ENCODE data around the gene CRKL.
A peak's percentile ranks its signal among the peaks of the same experiment; 100 is the strongest.
"Not testable (repeated sequence)": the region's sequence is repeated elsewhere in the genome, so short reads cannot be mapped to it uniquely, and the experiment has no call there.

Gene CRKL

DNA sequence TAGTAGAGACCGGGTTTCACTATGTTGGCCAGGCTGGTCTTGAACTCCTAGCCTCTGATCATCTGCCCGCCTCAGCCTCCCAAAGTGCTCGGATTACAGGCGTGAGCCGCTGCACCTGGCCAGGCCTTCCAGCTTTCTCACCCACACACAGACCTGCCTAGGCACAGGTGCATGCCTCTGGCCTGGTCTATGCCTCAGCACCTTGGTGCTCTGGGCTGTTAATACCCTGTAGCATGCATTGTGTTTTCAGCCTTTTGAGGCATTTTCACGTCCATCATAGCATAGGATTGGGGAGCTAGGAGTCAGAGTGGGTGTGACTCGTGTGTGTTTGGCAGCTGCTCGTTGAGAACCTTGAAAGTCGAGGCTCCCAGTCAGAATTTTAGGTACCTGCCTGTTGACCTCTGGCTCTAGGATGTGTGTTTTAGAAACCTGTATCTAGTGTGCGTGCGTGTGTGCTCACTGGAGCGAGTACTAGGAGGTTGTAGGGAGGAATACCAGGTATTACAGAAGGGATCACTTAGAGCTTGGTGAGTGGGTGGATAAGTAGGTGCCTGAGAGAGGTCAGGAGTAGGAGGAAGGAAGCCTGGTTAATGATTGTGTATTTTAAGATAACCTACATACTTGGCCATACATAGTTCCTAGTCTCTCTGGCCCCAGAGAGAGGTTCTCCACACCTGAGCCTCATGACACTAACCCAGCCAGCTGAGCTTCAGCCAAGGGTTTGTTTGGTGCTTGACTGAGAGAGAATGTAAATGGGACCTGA, 20.0 kb downstream of the CRKL start:
- Mint-ChIP-seq H3K9me3 (no peaks in the 10 kb centered on the region), H3K27me3 (ENCODE audit: low read depth) (no peaks in the 10 kb centered on the region), H3K27ac (peak overlapping the region in 1 of 3 experiments; percentile 6), H3K36me3 (ENCODE audit: low read depth) (peaks cover 57% of the 10 kb centered on the region), H3K4me3 (no peak overlapping the region), H3K4me1 (peaks cover 35% of the 10 kb centered on the region)
- TF ChIP-seq, protein P1, sequence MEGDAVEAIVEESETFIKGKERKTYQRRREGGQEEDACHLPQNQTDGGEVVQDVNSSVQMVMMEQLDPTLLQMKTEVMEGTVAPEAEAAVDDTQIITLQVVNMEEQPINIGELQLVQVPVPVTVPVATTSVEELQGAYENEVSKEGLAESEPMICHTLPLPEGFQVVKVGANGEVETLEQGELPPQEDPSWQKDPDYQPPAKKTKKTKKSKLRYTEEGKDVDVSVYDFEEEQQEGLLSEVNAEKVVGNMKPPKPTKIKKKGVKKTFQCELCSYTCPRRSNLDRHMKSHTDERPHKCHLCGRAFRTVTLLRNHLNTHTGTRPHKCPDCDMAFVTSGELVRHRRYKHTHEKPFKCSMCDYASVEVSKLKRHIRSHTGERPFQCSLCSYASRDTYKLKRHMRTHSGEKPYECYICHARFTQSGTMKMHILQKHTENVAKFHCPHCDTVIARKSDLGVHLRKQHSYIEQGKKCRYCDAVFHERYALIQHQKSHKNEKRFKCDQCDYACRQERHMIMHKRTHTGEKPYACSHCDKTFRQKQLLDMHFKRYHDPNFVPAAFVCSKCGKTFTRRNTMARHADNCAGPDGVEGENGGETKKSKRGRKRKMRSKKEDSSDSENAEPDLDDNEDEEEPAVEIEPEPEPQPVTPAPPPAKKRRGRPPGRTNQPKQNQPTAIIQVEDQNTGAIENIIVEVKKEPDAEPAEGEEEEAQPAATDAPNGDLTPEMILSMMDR (IDR thresholded peaks at IDR 0.05; ENCODE audit: unreplicated experiment in 3 of 3): no peak

GRCh38 chr22:20937794-20938671, 20.8 kb downstream of the CRKL start:
- H3K9me3 Mint-ChIP-seq: no peaks in the 10 kb centered on the region
- TF ChIP-seq, protein P1 (IDR thresholded peaks at IDR 0.05; ENCODE audit: unreplicated experiment in 3 of 3): no peak
- H3K4me3 Mint-ChIP-seq: no peak overlapping the region
- peaks cover 57% of the 10 kb centered on the region for H3K36me3 Mint-ChIP-seq (ENCODE audit: low read depth)
- H3K4me1 Mint-ChIP-seq: peaks cover 35% of the 10 kb centered on the region
- peak overlapping the region in 1 of 3 experiments; percentile 6 for H3K27ac Mint-ChIP-seq
- no peaks in the 10 kb centered on the region for H3K27me3 Mint-ChIP-seq (ENCODE audit: low read depth)

DNA sequence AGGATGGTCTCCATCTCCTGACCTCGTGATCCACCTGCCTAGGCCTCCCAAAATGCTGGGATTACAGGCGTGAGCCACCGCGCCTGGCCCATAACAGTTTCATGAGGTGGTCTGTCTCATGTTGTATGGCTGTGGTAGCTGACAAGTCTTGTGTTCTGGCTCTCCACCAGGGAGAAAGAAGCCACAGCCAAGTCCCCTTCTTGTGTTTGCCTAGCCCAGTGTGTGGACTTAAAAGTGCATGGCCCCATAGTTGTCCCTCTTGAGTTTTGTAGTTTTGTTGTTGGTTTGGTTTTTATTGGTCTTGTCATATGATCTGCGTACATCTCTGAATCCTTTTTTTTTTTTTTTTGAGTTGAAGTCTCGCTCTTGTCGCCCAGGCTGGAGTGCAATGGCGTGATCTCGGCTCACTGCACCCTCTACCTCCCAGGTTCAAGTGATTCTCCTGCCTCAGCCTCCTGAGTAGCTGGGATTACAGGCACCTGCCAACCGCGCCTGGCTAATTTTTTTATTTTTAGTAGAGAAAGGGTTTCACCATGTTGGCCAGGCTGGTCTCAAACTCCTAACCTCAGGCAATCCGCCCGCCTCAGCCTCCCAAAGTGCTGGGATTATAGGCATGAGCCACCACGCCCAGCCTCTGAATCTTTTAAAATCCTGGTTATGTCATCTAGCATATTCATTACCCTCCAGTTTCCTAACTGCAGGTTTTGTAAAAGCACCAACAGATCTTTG, 22.4 kb downstream of the CRKL start:
- not testable (repeated sequence) for H3K9me3 Mint-ChIP-seq; H3K27me3 Mint-ChIP-seq (ENCODE audit: low read depth); H3K4me3 Mint-ChIP-seq
- Mint-ChIP-seq H3K27ac (peak overlapping the region in 1 of 3 experiments; percentile 57), H3K36me3 (ENCODE audit: low read depth) (peaks cover 53% of the 10 kb centered on the region), H3K4me1 (peaks cover 35% of the 10 kb centered on the region)

DNA sequence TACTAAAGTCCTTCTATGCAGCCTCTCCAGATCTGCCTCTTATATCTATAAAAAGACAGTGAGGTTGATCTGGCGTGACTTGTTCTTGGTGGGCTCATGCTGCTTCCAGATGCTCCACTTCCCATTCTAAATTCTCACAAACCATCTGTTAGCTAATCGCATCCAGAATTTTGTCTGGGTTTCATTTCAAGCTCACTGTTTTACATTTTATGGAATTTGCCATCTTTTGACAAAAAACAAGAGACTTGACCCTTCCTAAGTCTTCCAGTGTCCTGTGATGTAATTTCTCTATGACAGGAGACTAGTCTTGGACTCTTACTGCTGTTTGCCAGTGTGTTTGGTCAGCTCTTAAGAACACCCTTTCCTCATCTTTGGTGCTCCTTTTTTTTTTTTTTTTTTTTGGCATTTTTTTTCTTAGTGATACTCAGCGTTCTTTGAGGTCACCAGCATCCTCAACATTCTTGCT, 23.0 kb downstream of the CRKL start:
- H3K4me3 Mint-ChIP-seq: no peak overlapping the region
- H3K4me1 Mint-ChIP-seq: peaks cover 35% of the 10 kb centered on the region
- H3K27me3 Mint-ChIP-seq (ENCODE audit: low read depth): no peaks in the 10 kb centered on the region
- H3K27ac Mint-ChIP-seq: no peak overlapping the region
- peaks cover 55% of the 10 kb centered on the region for H3K36me3 Mint-ChIP-seq (ENCODE audit: low read depth)
- TF ChIP-seq, protein P1 (IDR thresholded peaks at IDR 0.05; ENCODE audit: unreplicated experiment in 3 of 3): no peak
- no peaks in the 10 kb centered on the region for H3K9me3 Mint-ChIP-seq

DNA sequence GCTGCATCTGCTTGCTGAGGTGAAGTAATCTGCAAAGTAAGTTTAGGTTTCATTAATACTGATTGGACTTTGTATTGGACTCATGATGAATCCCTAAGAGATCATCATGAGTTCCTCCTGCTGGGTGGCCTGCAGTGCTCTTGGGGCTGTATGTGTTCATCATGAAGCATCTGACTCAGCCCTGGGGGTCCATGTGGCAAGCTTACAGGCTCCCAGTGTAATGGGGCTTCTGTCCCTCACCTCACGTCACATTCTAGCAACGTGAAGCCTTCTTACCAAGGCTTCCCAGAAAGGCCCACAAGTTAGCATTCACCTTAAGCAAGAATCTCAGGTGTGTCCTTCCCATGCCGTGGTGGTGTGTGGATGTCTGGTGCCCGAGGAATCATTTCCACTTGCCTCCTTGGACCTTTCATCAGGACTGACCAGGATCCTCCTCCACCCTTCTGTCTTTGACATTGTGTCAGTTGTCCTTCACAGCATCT, 23.7 kb downstream of the CRKL start:
- Mint-ChIP-seq H3K9me3 (no peaks in the 10 kb centered on the region), H3K27me3 (ENCODE audit: low read depth) (no peaks in the 10 kb centered on the region), H3K27ac (no peak overlapping the region), H3K36me3 (ENCODE audit: low read depth) (peaks cover 55% of the 10 kb centered on the region), H3K4me1 (peaks cover 35% of the 10 kb centered on the region), H3K4me3 (no peak overlapping the region)
- TF ChIP-seq, protein P1 (IDR thresholded peaks at IDR 0.05; ENCODE audit: unreplicated experiment in 3 of 3): no peak

GRCh38 chr22:20942203-20942902, 25.1 kb downstream of the CRKL start:
- not testable (repeated sequence) for H3K9me3 Mint-ChIP-seq; H3K4me3 Mint-ChIP-seq; H3K27ac Mint-ChIP-seq; H3K27me3 Mint-ChIP-seq (ENCODE audit: low read depth)
- H3K36me3 Mint-ChIP-seq (ENCODE audit: low read depth): peaks cover 43% of the 10 kb centered on the region
- peaks cover 29% of the 10 kb centered on the region for H3K4me1 Mint-ChIP-seq

Data from nephron (organoid).